Gastrocnemius medialis (tissue), 4 donors: ENCODE results near the gene RICTOR. TPM values are rescaled to one million over a fixed set of nuclear protein-coding genes. Genes with fewer than 3 reads are reported as not detected.

Source experiments
- ATAC-seq, 2 donors: fragments of 150-250 bp; one replicate each; pipeline ENCODE4 v1.9.1; 2016
- DNase-seq, 2 donors: peaks; one replicate each; pipeline ENCODE4 v3.0.0-alpha.2; 2019
- H3K27ac ChIP-seq, 4 donors: fragments of 200-600 bp; sonication (generic); 1 replicate in 1 of 4; 2 replicates in 3 of 4; pipeline ENCODE4 v1.5.1; 2016 to 2018; ENCODE audit warnings: mild to moderate bottlenecking in 2 of 4, moderate library complexity in 1 of 4
- H3K27me3 ChIP-seq, 3 donors: fragments of 200-600 bp; sonication (generic) in 2 of 3; 1 replicate in 1 of 3; 2 replicates in 2 of 3; pipeline versions ENCODE4 v1.5.1 to v1.6.0; 2016 to 2019; ENCODE audit warnings: mild to moderate bottlenecking in 1 of 3, moderate library complexity in 1 of 3
- H3K36me3 ChIP-seq, 2 donors: fragments of 200-600 bp; sonication (generic) in 1 of 2; one replicate each; pipeline ENCODE4 v1.5.1; 2017 to 2018
- H3K4me1 ChIP-seq, 2 donors: fragments of 200-600 bp; sonication (generic) in 1 of 2; one replicate each; pipeline ENCODE4 v1.5.1; 2016 to 2017; ENCODE audit warnings: mild to moderate bottlenecking in 2 of 2
- H3K4me3 ChIP-seq, 4 donors: fragments of 200-600 bp; sonication (generic) in 3 of 4; 1 replicate in 1 of 4; 2 replicates in 3 of 4; pipeline ENCODE4 v1.5.1; 2016 to 2019; ENCODE audit warnings: mild to moderate bottlenecking in 2 of 4
- H3K9me3 ChIP-seq, 3 donors: fragments of 200-600 bp; sonication (generic) in 2 of 3; 1 replicate in 1 of 3; 2 replicates in 2 of 3; pipeline ENCODE4 v1.5.1; 2016 to 2019
- CTCF ChIP-seq, 5 experiments: fragments of 450-650 bp in 3 of 5; fragments of 200-600 bp in 2 of 5; sonication (generic) in 2 of 5; IDR thresholded peaks in 4 of 5; conservative IDR thresholded peaks in 1 of 5; 1 replicate in 4 of 5; 2 replicates in 1 of 5; pipeline ENCODE4 v1.5.1; 2016 to 2019; ENCODE audit warnings: antibody characterized with exemption in 5 of 5, mild to moderate bottlenecking in 3 of 5, moderate library complexity in 3 of 5
- POLR2A ChIP-seq, 2 donors: fragments of 450-650 bp; IDR thresholded peaks; one replicate each; pipeline ENCODE4 v1.6.1; 2017; ENCODE audit warnings: antibody characterized with exemption in 2 of 2, mild to moderate bottlenecking in 2 of 2, moderate library complexity in 2 of 2
- in situ Hi-C, 4 donors: fragments of 200-750 bp; cut with MboI; loops; one replicate each; pipeline versions ENCODE4 v1.15.0 to v1.8.0; 2017; ENCODE audit warnings: low sequenced_read_pairs in 4 of 4
- intact Hi-C: fragments of 100-400 bp; cut with DNase I; formaldehyde crosslinking; loops from one replicate; pipeline ENCODE4 v1.15.1; 2023; ENCODE audit warnings: low total_unique reads
- total RNA-seq, 4 donors: library from RNA; depleted of rRNA; stranded (reverse); fragments of >200 nt; gene quantifications; one replicate each; pipeline versions ENCODE4 v1.1.0 to v1.2.3, GENCODE V29; 2016

The RICTOR gene
- total RNA-seq, 4 donors from 2014 or later = 28.9 to 56.9 (median 37.0) TPM

GRCh38 chr5:38921174-38921573 is 153.0 kb downstream of the RICTOR start:
- Histone ChIP-seq H3K4me1 (no peaks in the 10 kb centered on the region), H3K4me3 (no peak overlapping the region), H3K27me3 (no peaks in the 10 kb centered on the region), H3K27ac (no peak overlapping the region), H3K36me3 (no peaks in the 10 kb centered on the region), H3K9me3 (no peaks in the 10 kb centered on the region)
- TF ChIP-seq CTCF (IDR thresholded peaks at IDR 0.05 in 4 of 5, conservative IDR thresholded peaks at IDR 0.05 in 1 of 5) = no peak
- no peak for TF ChIP-seq POLR2A (IDR thresholded peaks at IDR 0.05)
- in situ Hi-C loops = loop anchor here in 1 of 4 donors (5.0 kb wide), 1 partner anchor 89 kb away; no protein-coding TSS in a partner anchor
- DNase-seq (no peak), ATAC-seq (no peak)
- intact Hi-C loops = loop anchor here (5.0 to 10.0 kb wide), 2 partner anchors 89 to 496 kb away; no protein-coding TSS in a partner anchor

GRCh38 chr5:38916802-38917201 is 157.4 kb downstream of the RICTOR start:
- Histone ChIP-seq H3K4me3 (no peak overlapping the region), H3K9me3 (no peaks in the 10 kb centered on the region), H3K4me1 (no peaks in the 10 kb centered on the region), H3K27me3 (no peaks in the 10 kb centered on the region), H3K27ac (no peak overlapping the region), H3K36me3 (no peaks in the 10 kb centered on the region)
- no peak for DNase-seq
- no peak for ATAC-seq
- TF ChIP-seq POLR2A (IDR thresholded peaks at IDR 0.05) (no peak), CTCF (IDR thresholded peaks at IDR 0.05 in 4 of 5, conservative IDR thresholded peaks at IDR 0.05 in 1 of 5) (no peak)
- intact Hi-C loops (no loop called here), in situ Hi-C loops (no loop called here)

GRCh38 chr5:38913714-38914113 is 160.5 kb downstream of the RICTOR start:
- intact Hi-C loops = no loop called here

GRCh38 chr5:38911933-38912332 is 162.3 kb downstream of the RICTOR start:
- in situ Hi-C loops = no loop called here
- Histone ChIP-seq H3K9me3 (no peaks in the 10 kb centered on the region), H3K4me1 (no peaks in the 10 kb centered on the region), H3K27me3 (no peaks in the 10 kb centered on the region), H3K36me3 (no peaks in the 10 kb centered on the region), H3K27ac (no peak overlapping the region), H3K4me3 (no peak overlapping the region)
- TF ChIP-seq POLR2A (IDR thresholded peaks at IDR 0.05) (no peak), CTCF (IDR thresholded peaks at IDR 0.05 in 4 of 5, conservative IDR thresholded peaks at IDR 0.05 in 1 of 5) (no peak)
- ATAC-seq (no peak), DNase-seq (no peak)
- intact Hi-C loops = loop anchor here (1.0 kb wide), 1 partner anchor 23 kb away; no protein-coding TSS in a partner anchor

More at GRCh38 chr5:38913714-38914113, 160.5 kb downstream of the RICTOR start:
- in situ Hi-C loops = no loop called here
- DNase-seq (no peak), ATAC-seq (no peak)
- Histone ChIP-seq H3K27ac (no peak overlapping the region), H3K9me3 (no peaks in the 10 kb centered on the region), H3K27me3 (no peaks in the 10 kb centered on the region), H3K4me3 (no peak overlapping the region), H3K4me1 (no peaks in the 10 kb centered on the region), H3K36me3 (no peaks in the 10 kb centered on the region)
- TF ChIP-seq POLR2A (IDR thresholded peaks at IDR 0.05) (no peak), CTCF (IDR thresholded peaks at IDR 0.05 in 4 of 5, conservative IDR thresholded peaks at IDR 0.05 in 1 of 5) (no peak)

- in situ Hi-C loops = no loop called here
- TF ChIP-seq CTCF (IDR thresholded peaks at IDR 0.05 in 4 of 5, conservative IDR thresholded peaks at IDR 0.05 in 1 of 5) (no peak), POLR2A (IDR thresholded peaks at IDR 0.05) (no peak)
- Histone ChIP-seq H3K9me3 (no peaks in the 10 kb centered on the region), H3K4me3 (no peak overlapping the region), H3K27ac (no peak overlapping the region), H3K27me3 (no peaks in the 10 kb centered on the region), H3K36me3 (peaks cover 0 to 16% of the 10 kb centered on the region in 2 donors), H3K4me1 (no peaks in the 10 kb centered on the region)
- DNase-seq (no peak), ATAC-seq (no peak)
- intact Hi-C loops = no loop called here
Measured at GRCh38 chr5:38906503-38906902, 167.7 kb downstream of the RICTOR start.
